AML-193 (cell line): ENCODE data around the gene SERTAD1.
"Not testable (repeated sequence)": the region's sequence is repeated elsewhere in the genome, so short reads cannot be mapped to it uniquely, and the experiment has no call there.

Experiments
- DNase-seq, 2 experiments: peaks; one replicate each; lab custom pipeline; 2025; lab: John Stamatoyannopoulos, UW

The SERTAD1 gene, protein sequence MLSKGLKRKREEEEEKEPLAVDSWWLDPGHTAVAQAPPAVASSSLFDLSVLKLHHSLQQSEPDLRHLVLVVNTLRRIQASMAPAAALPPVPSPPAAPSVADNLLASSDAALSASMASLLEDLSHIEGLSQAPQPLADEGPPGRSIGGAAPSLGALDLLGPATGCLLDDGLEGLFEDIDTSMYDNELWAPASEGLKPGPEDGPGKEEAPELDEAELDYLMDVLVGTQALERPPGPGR

DNA sequence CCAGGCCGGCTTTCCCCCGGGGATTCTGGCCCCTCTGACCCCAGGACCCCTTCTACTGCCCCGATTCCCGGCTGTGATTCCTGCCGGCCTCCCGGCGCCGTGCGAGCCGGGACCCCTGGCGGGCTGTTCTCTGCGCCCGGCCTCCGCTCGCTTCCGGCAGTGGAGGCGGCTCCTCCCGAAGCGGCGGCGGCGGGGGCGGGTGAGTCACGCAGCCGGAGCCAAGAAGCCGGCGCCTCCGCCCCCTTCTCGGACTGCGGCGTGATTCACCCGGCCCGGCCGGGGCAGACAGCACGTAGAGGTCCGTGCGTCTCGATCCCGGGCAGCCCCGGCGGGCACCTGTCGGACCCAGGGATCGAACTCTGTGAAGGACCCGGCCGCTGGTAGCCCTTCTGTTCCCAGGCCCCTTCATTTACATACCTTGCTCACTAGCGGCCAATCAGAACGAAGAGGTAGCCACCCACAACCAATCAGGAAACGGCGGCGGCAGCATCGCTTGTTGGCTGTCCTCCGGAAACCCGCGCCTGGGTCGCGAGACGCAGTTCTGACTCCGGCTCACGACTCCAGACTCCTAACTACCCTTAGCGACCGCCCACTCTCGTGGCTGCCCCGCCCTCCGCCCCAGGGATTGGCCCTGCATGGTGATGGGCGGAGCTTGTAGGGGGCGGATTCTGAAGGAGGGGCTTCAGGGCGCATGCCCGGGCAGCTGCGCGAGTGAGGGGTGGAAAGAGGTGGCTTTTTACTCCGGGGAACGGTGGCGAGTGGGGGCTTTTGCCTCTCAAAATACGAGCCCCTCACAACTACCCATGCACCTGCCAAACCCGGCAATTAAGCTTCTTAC lies at the start of gene SERTAD1:
Gene SERTAD1 (minus strand): TSS at position 543 of the 838 bp plus-strand sequence. CDS start 2,446 bp downstream, outside the sequence.
- DNase-seq = peak; percentile 97 to 98

DNA sequence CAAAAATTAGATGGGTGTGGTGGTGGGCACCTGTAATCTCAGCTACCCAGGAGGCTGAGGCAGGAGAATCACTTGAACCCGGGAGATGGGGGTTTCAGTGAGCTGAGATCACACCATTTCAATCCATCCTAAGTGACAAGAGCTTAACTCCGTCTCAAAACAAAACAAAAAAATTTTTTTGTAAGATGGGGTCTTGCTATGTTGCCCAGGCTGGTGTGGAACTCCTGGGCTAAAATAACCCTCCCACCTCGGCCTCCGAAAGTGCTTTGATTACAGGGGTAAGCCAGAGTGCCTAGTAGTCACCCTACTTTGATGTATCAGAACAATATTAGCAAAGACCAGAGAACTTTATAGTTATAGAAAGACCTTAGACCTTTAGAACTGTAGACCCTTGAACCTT lies 48.9 kb upstream of the SERTAD1 start:
- no peak for DNase-seq

DNA sequence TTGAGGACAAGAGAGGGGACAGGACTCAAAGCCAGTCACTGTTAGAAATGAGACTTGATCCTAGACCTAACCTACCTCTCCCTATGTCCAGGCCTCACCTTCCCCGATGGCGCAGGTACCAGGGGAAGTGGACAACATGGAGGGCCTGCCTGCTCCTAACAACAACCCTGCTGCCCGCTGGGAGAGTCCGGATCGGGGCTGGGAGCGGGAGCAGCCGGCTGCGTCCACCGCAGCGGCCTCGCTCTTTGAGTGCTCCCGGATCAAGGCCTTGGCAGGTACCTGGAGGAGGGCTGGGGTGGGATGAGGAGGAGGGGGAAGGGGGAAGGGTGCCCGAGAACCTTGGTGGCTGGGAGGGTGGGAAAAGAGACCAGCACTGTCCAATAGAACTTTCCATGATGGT lies 46.7 kb upstream of the SERTAD1 start:
- no peak for DNase-seq

DNA sequence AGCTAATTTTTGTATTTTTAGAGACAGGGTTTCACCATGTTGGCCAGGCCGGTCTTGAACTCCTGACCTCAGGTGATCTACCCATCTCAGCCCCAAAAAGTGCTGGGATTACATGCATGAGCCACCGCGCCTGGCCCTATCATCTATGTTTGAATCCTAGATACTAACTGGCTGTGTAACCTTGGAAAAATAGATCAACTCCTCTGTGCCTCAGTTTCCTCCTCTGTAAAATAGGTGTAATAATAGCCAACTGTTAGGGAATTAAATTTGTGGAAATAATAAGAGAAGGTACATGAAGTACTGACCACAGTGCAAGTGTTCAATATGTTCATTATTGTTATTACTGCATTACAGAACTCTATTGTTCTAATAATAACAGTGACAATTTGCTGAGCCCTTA lies 45.3 kb upstream of the SERTAD1 start:
- no peak for DNase-seq

DNA sequence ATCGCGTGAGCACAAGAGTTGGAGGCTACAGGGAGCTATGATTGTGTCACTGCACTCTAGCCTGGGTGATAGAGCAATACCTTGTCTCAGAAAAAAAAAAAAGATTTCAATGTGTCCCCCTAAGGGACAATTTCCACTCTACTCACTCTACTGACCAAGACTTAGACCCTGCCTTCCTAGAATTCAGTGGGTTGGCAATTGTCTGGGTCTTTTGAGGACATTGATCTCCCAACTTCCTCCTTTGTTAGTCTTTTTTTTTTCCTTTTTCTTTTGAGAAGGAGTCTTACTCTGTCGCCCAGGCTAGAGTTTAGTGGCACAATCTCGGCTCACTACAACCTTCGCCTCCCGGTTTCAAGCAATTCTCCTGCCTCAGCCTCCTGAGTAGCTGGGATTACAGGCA lies 43.2 kb upstream of the SERTAD1 start:
- peak; percentile 24 to 37 for DNase-seq

DNA sequence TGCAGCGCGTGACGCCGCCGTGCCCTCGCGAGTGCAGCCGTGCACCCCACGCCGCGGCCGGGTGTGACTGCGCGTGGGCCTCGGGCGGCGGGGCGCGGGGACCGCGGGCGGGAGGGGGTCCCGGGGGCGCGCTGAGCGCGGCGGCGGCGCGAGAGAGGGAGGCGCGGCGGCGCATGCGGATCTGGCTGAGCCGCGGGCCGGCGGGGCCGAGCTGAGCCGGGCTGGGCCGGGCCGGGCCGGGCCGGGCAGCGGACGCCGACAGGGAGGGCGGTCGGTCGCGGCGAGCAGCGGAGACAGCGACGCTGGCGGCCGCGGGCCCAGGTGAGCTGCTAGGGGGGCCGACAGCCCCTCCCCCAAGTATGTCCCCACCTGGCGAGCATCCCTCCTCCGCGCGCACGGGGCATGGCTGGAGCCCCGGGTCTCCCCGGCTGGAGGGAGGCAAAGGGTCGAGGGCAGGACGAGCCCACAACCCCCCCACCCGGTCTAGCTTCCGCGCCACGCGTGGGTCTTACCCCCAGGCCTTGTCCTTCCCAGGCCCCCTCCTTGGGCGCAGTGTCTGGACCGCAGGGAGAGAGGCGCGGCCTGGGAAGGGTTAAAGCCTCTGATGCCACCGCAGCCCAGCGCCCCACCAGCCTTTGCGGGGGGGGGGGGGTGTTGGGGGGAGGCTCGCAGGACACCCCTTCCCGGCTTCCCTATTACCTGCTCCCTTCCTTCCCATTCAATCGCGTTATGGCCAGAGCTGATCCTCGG lies 41.4 kb upstream of the SERTAD1 start, which contains the start of gene SPTBN4:
Gene SPTBN4 (plus strand): TSS at position 17 of the 750 bp plus-strand sequence. CDS start 5,621 bp downstream, outside the sequence.
- DNase-seq = no peak

DNA sequence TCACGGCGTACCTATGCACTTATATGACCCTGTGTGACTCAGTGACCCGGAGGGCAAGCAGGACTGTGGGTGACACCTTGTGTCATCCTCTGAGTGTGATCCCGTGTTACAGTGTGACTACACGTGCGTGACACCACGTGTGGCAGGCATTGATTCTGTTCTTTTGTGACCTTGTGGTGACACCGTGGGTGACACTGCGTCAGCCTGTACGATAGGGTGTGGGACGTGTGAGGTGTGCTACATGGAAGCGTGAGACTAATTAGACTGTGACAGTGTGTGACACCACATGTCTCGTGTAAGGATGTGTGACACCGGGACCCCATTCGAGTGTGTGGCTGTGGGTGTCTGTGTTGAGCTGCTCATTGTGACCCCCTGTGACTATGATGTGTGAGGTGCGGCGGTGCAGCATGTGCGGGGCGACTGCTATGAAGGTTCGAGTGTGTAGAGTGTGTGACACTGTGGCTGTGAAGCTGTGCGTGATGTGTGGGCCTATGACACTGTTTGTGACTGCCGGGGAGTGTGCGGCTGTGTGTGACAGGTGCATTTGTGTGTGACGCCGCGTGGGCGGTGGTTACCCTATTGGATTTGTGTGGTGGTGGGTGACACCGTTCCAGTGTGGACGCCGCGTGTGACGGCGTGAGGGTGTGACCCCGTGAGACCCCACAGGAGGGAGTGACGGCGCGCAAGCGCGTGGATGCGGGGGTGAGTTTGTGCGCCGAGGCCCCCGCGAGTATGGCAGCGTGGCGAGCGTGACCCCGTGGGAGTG lies 40.6 kb upstream of the SERTAD1 start:
- DNase-seq = no peak

DNA sequence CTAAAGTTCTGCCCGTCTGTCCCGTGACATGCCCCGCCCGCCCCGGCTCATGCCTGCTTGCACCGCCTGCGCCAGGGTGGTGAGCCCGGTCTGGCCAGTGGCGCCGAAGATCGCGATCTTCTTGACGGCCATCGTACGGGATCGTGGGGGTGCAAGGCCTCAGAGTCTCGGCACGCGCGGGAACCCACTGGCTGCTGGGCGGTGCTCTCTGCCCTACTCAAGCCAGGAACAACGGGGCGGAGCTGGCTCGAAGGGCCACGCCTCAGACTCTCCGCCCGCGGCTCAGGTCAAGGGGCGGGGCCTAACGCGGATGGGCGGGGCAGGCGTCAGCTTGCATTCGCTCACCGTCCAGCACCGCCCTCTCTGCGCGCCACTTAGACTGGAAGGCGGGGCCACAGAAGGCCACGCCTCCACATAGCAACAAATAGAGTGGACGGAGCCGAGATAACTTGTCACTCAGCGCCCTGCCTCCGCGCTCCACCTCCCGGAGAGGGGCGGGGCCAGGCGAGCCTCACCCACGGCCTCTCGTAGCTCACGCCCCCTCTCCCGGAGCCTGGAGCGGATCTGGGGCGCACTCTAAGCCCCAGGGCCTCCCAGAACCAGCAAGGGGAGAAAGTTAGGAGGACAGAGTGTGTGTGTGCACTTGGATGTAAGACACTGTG lies 39.9 kb upstream of the SERTAD1 start, which contains the start of gene BLVRB:
Gene BLVRB (minus strand): TSS at position 189 of the 662 bp plus-strand sequence. CDS start 57 bp downstream, at position 132.
- peak; percentile 96 to 98 for DNase-seq

DNA sequence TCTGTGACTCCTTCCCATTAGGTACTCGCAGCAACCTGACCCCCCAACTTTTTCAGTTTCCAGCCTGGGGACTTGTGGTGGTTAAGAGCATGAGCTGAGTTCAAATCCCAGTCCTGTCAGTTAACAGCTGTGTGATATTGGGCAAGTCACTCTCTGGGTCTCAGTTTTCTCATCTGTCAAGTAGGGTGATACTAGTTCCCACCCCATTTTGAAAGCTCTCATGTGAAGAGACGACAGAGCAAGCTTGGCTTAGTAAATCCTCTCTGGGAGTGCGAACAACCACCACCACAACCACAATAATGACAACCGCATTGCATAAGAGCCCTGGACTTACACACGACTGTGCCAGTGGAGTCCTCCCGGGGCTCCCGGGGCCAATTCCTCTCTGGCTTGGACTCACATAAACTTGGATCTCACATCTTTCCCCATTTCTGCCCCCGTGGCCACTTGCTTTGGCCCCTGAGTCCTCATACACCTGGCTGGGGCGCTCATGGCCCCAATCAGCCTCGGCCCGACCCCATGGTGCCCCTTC lies 39.3 kb upstream of the SERTAD1 start:
- DNase-seq = peak; percentile 85 to 87

DNA sequence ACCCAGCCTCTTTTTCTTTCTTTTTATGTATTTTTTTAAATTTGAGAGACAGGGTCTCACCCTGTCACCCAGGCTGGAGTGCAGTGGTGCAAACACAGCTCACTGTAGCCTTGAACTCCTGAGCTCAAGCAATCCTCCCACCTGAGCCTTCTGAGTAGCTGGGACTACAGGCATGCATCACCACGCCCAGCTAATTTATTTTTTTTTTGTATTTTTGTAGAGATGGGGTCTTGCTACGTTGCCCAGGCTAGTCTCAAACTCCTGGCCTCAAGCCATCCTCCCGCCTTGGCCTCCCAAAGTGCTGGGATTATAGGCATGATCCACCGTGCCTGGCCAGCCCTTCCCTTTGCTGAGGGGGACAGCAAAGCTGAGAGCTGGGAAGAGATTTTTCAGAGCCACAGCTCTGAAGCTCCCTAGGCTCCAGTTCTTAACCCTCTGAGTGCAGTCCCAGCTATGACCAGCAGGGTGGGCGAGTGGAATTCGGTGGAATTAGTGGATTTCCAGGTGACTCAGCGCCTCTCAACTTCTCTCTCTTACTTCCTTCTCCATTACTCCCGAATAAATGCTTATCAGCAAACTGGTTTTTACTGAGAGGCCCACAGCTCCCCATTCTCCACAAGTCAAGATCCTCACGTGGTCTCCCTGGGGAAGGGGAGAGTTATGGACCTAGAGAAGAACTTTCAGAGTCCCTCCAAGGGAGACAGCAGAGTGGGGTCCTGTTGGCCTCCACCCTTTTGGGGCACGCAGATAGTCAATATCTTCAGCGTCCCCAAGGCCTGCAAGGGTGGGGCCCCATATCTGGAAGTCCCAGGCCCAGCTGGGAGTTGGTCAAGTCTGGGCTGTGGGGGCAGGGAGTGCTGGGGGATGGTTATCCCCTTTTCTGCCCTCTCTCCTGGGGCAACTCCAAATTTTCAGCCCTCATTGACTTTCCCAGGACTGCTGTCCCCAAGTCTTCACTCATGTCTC lies 38.5 kb upstream of the SERTAD1 start:
- peak; percentile 39 to 53 for DNase-seq

DNA sequence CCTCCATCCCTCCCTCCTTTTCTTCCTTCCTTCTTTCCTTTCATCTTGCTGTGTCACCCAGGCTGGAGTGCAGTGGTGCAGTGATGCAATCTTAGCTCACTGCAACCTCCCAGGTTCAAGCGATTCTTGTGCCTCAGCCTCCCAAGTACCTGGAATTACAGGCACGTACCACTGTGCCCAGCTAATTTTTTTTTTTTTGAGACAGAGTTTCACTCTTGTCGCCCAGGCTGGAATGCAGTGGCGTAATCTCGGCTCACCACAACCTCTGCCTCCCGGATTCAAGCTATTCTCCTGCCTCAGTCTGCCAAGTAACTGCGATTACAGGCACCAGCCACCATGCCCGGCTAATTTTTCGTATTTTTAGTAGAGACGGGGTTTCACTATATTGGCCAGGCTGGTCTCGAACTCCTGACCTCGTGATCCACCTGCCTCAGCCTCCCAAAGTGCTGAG lies 37.8 kb upstream of the SERTAD1 start:
- DNase-seq = not testable (repeated sequence)

DNA sequence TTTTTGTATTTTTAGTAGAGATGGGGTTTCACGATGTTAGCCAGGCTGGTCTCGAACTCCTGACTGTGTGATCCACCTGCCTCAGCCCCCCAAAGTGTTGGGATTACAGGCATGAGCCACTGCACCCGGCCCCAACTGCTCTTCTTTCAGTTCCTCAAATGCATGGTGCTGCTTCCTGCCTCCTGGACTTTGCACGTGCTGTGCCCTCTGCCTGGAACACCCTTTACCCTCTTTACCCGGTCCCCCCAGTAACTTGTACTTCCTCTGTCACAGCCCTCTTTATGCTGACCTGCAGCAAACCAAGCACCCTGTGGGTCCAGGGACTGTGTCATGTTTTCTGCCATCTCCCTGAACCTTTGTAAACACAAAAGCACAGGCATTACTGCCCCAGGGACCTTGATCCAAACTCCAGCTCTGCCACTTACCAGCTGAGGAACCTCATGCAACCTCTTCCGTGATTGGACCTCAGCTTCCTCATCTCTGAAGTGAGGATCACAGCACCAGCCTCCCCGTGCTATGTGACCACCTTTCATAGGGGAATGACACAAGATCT lies 36.0 kb upstream of the SERTAD1 start:
- peak; percentile 26 to 27 for DNase-seq

DNA sequence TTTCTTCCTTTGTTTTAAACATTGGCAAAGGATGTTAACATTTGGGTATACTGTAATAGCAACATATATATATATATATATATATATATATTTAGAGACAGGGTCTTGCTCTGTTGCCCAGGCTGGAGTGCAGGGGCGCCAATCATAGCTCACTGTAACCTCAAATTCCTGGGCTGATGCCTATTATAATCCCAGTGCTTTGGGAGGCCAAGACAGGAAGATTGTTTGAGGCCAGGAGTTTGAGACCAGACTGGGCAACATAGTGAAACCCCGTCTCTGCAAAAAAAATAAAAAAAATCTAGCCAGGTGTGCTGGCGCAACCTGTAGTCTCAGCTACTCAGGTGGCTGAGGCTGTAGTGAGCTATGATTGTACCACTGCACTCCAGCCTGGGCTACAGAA lies 34.4 kb upstream of the SERTAD1 start:
- no peak for DNase-seq

DNA sequence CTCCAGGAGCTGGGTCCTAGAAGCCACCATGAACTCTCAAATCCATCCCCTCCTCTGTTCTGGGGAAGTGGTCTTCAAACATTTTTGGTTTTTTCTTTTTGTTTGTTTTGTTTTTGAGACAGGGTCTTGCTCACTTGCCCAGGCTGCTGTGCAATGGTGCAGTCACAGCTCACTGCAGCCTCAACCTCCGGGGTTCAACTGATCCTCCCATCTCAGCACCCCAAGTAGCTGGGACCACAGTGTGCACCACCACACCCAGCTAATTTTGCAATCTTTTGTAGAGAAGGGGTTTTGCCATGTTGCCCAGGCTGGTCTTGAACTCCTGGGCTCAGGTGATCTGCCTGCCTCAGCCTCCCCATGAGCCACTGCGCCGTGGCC lies 32.8 kb upstream of the SERTAD1 start:
- no peak for DNase-seq

DNA sequence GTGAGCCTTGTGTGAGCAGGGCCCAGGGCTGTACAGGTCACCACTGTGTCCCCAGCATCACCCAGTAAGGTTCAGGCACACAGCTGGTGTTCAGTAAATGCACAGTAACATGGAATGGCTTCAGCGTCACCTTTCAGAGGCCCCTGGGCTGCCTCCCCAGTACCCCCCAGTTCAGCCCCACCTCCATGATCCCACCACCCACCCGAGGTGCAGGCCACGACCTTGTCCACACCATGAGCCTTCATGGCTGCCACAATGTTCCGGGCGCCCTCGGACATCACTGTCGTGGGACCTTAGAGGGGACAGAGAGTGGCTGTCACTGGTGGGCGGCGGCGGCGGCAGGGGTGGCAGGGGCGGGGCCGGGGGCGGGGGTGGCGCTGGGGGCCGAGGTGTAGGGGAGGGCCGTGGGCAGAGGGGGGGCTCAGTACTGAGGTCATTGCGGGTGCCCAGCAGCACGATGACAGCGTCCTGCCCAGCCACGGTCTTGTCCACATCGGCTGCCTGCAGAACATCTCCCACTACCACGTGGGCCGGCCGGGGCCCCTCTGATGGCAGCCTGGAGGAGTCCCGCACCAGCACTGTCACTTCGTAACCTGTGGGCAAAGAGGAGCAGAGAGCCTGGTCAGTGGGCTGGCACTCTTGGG lies 32.3 kb upstream of the SERTAD1 start:
- DNase-seq = no peak

DNA sequence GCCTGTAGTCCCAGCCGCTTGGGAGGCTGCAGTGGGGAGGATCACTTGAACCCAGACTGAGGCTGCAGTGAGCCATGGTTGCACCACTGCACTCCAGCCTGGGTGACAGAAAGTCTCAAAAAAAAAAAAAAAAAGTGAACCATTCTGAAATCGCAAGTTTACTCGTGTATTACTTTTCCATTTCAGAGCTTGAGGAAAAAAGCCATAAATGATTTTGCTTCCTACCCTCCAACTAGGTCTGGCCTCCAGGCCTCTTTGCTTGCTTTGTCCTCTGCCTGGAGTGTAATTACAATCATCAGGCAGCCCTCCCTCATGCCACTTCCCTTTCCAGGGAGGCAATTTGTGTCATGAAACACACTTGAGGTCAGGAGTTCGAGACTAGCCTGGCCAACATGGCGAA lies 31.3 kb upstream of the SERTAD1 start:
- DNase-seq = no peak

DNA sequence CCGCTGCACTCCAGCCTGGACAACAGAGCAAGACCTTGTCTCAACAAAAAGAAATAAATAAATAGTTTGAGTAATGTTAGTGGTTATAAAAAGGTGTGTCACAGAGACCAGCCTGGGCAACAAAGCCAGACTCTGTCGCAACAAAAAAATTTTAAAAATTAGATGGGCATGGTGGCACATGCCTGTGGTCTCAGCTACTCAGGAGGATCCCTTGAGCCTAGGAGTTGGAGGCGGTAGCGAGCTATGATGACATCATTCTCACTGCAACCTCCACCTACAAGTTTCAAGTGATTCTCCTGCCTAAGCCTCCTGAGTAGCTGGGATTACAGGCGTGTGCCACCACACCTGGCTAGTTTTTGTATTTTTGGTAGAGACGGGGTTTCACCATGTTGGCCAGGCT lies 28.2 kb upstream of the SERTAD1 start:
- not testable (repeated sequence) for DNase-seq

DNA sequence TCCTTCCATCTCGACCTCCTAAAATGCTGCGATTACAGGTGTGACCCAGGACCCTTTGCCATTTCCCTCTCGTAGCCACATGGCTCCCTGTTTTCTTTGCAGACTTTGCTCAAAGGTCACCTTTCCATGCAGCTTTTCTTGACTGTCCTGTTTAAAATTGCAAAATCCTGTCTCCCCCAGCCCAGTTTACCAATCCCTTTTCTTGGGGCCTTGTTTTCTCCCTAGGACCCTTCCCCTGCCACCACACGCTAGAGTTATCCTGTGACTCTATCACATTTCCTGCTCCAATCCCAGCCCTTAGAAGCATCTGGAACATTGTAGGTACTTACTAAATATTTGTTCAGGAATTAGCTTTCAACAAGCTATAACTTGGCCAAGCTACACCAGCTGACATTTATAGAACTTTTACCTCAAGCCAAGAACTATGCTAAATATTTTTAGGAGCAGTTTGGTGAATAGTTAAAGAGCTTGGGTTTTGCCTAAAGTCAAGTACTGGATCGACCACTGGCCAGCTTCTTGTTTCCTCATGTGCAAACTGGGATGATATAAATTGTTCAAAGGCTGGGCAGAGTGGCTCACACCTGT lies 27.5 kb upstream of the SERTAD1 start:
- no peak for DNase-seq
